Measurements from ENCODE around the gene GPSM3.
"Not testable (repeated sequence)": the region's sequence is repeated elsewhere in the genome, so short reads cannot be mapped to it uniquely, and the experiment has no call there.

The GPSM3 gene

DNA sequence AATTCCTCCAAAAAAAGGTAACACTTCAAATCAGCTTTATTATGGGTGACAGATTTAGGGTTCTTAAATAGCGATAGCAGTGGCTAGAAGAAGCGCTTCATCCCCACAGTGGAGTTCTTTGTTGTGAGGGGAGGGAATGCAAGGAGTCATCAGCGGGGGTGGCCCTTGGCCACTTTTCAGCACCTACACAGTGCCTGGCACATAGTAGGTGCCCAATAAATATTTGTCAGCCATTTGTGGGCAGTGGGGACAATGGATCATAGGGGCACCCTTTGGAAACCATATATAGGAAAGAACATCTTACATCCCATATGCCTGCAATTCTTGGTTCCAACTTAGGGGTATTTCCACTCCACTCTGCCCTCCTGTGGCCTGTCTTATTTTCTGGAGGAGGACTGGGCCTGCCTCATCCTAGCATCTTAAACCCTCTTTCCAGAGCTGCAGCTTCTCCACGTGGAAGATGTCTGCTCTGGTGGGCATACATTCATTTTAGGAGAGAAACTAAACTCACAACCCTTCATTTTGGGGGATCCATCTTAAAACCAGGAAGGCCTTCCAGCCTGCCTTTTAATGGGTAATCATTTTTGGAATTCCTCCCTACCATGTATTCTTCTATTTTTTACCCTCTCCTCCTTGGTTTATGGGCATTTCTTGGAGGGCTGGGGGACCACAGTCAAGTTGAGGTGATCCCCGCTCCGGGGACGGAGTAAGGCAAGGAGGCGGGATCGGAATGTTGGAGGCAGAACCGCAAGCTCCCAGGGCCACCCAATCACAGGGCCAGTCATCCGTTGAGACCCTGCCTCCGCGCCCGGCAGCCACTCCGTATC lies 2.6 kb upstream of the GPSM3 start:
- Mint-ChIP-seq H3K27ac (peak overlapping the region; percentile 93), H3K4me1 (peaks cover 49% of the 10 kb centered on the region), H3K27me3 (no peaks in the 10 kb centered on the region), H3K4me3 (peak overlapping the region; percentile 93), H3K36me3 (ENCODE audit: low read depth) (peaks cover 1% of the 10 kb centered on the region), H3K9me3 (no peaks in the 10 kb centered on the region)
- DNase-seq, result peak; percentile 41
- ATAC-seq, result no peak

DNA sequence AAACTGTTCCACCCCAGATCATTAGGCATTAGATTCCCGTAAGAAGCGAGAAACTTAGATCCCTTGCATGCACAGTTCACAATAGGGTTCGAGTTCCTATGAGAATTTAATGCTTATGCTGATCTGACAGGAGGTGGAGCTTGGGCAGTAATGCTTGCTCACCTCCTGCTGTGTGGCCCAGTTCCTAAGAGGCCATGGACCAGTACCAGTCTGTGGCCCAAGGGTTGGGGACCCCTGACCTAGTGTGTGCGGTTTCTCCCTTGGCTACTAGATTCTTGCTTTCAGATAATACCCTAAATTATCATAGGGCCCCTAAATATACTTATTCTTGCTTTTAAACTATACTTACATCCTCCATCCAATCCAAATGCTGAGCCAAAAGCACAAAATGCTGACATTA lies 1.9 kb upstream of the GPSM3 start:
- Mint-ChIP-seq H3K27ac (peak overlapping the region; percentile 93), H3K9me3 (no peaks in the 10 kb centered on the region), H3K4me3 (peak overlapping the region; percentile 93), H3K36me3 (ENCODE audit: low read depth) (peaks cover 1% of the 10 kb centered on the region), H3K27me3 (no peaks in the 10 kb centered on the region), H3K4me1 (peaks cover 49% of the 10 kb centered on the region)
- no peak for DNase-seq
- ATAC-seq, result no peak

DNA sequence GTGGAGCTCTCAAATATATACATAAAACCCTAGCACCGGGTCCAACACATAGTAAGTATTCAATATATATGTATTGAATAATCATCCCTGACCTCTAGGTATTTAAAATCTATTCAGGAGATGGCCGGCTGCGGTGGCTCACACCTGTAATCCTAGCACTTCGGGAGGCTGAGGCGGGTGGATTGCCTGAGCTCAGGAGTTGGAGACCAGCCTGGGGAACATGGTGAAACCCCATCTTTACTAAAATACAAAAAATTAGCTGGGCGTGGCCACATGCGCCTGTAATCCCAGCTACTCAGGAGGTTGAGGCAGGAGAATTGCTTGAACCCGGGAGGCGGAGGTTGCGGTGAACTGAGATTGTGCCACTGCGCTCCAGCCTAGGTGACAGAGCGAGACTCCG lies 653 bp upstream of the GPSM3 start:
- peak overlapping the region; percentile 88 for H3K4me3 Mint-ChIP-seq

DNA sequence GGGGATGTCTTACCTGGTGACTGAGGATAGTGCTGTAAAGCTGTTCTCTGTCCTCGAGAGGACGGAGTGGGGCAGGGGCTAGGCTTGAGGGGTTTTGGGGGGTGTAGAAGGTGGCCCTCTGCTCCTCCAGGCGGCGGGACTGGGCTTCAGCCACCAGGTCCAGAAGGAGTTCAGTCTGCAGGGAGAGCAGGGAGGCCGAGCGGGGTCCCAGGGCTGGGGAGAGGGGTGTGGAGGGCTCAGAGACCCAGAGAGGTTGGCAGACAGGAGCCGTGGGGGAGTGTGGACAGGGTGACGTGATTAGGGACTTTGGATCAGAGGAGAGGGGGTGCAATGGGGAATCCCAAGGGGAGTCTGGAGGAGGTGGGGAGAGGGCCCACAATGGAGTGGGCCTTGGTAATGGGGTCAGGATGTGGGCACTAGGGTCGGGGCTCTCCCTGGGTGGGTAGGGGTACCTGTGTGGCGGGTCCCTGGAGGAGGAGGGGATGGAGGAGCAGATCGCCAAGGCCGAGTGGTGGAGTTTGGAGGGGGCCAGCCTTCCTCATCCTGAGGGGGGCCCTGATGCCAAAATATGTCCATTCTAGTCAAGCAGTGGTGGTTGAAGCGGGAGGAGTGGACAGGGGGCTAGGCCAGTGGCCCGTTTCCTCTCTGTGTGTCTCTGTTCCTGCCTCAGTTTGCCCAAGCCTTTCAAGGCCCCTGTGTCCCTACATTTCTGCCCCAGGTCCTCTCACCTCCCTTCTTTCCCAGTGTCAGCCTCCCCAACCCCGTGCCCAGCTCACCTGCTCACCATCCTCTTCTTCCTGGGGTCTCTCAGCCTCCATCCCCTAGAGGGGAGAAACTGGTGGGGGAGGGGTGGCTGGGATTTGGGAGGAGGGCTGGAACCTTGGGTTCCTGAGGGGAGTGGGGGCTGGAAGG lies 491 bp downstream of the GPSM3 start:
- DNase-seq, result no peak
- no peak for ATAC-seq

More for the DNA sequence above, 653 bp upstream of the GPSM3 start:
- not testable (repeated sequence) for ATAC-seq; H3K27me3 Mint-ChIP-seq; DNase-seq; H3K9me3 Mint-ChIP-seq; H3K36me3 Mint-ChIP-seq (ENCODE audit: low read depth)
- peak overlapping the region; percentile 94 for H3K27ac Mint-ChIP-seq
- peaks cover 60% of the 10 kb centered on the region for H3K4me1 Mint-ChIP-seq

DNA sequence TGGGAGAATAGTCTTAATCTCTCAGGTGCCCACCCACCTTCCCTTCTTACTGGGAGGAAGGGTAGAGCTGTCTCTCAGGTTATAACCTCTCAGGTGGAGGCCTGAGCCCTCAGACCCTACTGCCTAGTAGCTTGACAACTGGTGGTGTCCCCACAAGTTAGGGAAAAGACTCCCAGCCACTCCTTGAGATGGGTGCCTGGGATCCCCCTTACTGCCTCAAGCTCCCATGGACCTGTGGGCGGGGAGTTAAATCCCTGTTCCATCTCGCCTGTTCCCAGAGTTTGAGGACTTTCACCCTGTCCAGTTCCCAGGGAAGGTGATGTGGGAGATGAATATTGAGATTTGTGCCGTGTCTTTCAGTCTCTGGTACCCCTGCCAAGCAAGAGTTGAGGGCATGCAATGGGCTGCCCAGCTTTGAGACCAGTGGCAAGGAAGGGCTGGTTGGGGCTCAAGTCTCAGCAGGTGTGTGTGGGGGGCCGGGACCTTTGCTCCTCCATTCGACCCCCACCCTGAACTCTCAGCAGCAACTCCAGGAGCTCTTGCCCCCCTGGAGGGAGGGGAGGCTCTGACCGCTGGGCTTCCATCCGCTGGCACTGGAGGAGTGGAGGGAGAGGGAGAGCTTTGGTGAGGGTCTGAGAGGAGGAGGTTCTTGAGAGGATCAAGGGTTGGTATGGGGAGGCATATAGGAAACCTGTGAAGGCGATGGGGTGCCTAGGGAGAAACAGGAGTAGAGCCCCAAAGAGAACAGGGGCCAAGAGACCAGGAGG lies 1.3 kb downstream of the GPSM3 start:
- H3K4me3 Mint-ChIP-seq, result peak overlapping the region; percentile 88
- peaks cover 71% of the 10 kb centered on the region for H3K4me1 Mint-ChIP-seq
- no peaks in the 10 kb centered on the region for H3K9me3 Mint-ChIP-seq
- DNase-seq (no peak), ATAC-seq (no peak)
- peaks cover 22% of the 10 kb centered on the region for H3K36me3 Mint-ChIP-seq (ENCODE audit: low read depth)
- peak overlapping the region; percentile 94 for H3K27ac Mint-ChIP-seq
- H3K27me3 Mint-ChIP-seq, result no peaks in the 10 kb centered on the region

More for the DNA sequence above, 491 bp downstream of the GPSM3 start:
- Mint-ChIP-seq H3K9me3 (no peaks in the 10 kb centered on the region), H3K4me1 (peaks cover 70% of the 10 kb centered on the region), H3K4me3 (peak overlapping the region; percentile 88), H3K36me3 (ENCODE audit: low read depth) (peaks cover 13% of the 10 kb centered on the region), H3K27ac (peak overlapping the region; percentile 94), H3K27me3 (no peaks in the 10 kb centered on the region)

DNA sequence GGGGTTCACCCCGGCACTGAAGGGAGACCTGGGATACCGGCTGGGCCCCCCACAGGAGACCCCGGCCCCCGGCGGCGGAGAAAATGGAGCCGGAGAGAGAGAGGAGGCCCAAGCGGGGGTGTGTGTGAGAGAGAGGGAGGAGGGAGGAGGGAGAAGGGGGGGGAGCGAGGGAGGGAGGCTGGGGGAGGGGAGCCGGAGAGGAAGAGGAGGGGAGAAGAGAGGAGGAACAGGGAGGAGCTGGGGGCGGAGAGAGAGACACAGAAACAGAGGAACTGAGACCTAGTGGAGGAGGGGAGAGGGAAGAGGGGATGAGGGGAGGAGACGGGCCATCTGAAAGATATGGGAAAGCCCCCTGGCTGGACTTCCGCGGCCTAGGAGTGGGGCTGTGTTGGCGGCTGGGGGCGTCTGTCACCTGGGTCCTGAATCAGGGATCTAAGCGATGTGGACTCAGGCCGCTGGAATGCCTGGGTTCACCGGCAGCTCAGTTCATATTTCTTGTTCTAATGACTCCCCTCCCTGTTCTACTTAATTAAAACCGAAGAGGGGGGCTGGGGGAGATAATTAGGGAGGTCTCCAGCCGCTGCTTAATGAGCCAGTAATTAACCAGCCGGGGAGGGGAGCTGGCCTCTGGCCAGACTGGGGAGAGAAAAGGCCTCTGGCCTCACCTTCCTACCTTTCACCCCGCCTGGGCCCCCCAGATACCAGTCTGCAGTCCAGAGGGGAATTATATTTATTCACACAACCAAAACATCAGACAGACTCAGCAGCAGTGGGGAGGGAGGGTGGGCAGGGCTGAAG lies 2.2 kb downstream of the GPSM3 start, which contains the start of gene PBX2:
PBX2 (minus strand) TSS at position 149 of the 798 bp plus-strand sequence. CDS start 287 bp downstream, outside the sequence.
- H3K4me1 Mint-ChIP-seq, result peaks cover 77% of the 10 kb centered on the region
- H3K27me3 Mint-ChIP-seq, result no peaks in the 10 kb centered on the region
- peak within 1 kb of the TSS; percentile 94 for H3K27ac Mint-ChIP-seq
- H3K4me3 Mint-ChIP-seq, result peak within 1 kb of the TSS; percentile 88
- peak; percentile 56 for ATAC-seq
- no peaks in the 10 kb centered on the region for H3K9me3 Mint-ChIP-seq
- peaks cover 29% of the 10 kb centered on the region for H3K36me3 Mint-ChIP-seq (ENCODE audit: low read depth)
- peak; percentile 87 for DNase-seq

DNA sequence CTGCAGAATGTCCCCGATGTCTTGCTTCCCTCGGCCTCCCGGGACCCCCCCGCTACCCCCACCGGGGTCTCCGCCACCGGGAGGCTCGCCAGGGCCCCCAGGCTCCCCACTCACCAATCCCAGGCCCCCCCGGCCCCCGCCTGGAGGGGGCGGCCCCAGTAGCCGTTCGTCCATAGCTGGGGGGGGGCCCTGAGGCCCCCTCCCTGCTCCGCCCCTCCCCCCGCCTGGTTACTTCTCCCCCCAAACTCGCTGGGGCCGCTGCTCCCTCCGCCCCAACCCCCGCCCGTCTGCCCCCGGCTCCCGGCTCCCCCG lies 2.7 kb downstream of the GPSM3 start:
- peaks cover 73% of the 10 kb centered on the region for H3K4me1 Mint-ChIP-seq
- H3K27ac Mint-ChIP-seq, result peak overlapping the region; percentile 90
- H3K4me3 Mint-ChIP-seq, result peak overlapping the region; percentile 88
- H3K36me3 Mint-ChIP-seq (ENCODE audit: low read depth), result peaks cover 29% of the 10 kb centered on the region
- no peaks in the 10 kb centered on the region for H3K27me3 Mint-ChIP-seq
- no peak for DNase-seq
- ATAC-seq, result no peak
- no peaks in the 10 kb centered on the region for H3K9me3 Mint-ChIP-seq

DNA sequence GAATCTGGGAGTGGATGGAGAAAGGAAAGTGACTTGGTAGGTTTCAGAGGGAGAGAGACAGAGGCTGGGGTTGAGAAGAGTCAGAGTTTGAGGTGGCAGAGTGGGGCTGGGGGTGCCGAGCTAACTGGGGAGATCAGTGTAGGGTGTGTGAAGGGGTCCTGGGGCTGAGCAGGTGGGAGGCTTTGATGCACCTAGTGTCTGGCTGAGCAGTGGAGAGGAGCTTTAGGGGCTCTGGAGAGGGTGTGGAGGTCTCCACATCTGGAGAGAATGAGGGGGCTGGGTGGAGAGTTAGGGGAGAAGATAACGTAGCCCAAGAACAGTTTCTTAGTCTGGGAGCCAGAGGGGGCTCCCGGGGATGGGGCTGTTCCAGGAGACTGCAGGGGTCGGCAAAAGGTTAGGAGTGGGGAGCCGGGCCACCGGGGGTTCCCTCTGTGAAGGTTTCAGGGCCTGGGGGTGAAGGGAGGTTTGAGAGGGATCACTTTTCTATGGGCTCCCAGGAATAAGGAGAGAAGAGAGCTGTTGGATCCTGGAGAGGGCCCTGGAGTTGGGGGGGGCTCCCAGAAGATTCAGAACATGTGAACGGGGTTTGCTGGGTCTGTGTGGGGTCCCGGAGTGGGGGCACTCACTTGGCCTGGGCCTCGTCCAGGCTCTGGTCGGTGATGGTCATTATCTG lies 3.2 kb downstream of the GPSM3 start:
- Mint-ChIP-seq H3K4me3 (peak overlapping the region; percentile 87), H3K27ac (peak overlapping the region; percentile 90), H3K36me3 (ENCODE audit: low read depth) (peaks cover 29% of the 10 kb centered on the region), H3K27me3 (no peaks in the 10 kb centered on the region), H3K9me3 (no peaks in the 10 kb centered on the region), H3K4me1 (peaks cover 68% of the 10 kb centered on the region)
- ATAC-seq (no peak), DNase-seq (no peak)

DNA sequence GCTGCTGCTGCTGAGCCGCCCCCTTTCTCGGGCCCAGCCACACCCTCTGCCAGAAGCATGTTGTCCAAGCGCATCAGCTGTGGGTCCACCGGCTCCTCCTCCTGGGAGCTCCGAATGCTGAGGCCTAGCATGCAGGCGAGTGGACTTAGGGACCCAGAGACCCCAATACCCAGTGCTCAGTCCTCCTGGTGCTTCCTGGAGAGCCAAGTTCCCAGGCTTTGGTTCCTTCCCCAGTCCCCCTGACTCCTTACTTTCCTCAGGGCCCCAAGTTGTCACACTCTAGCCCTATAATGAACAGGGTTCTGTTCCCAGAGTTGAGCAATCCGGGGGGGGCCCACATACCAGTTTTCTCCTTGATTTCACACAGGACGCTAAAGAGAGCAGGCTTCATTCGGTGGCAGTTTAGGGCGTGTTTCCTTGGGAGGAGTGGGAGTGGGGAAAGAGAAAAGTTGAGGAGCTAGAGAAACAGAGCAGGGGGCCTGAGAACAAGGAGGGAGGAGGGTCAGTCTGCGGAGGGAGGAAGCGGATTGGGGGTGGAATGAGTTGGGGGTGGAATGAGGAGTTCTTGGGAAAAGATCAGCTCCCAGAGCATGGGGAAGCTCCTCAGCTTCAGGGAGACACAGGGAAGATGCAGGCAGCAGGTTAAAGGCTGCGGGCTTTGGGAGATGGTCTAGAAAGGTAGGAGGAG lies 3.9 kb downstream of the GPSM3 start:
- Mint-ChIP-seq H3K4me3 (peak overlapping the region; percentile 87), H3K4me1 (peaks cover 61% of the 10 kb centered on the region), H3K9me3 (no peaks in the 10 kb centered on the region), H3K36me3 (ENCODE audit: low read depth) (peaks cover 29% of the 10 kb centered on the region), H3K27me3 (no peaks in the 10 kb centered on the region), H3K27ac (peak overlapping the region; percentile 90)
- ATAC-seq (no peak), DNase-seq (no peak)

DNA sequence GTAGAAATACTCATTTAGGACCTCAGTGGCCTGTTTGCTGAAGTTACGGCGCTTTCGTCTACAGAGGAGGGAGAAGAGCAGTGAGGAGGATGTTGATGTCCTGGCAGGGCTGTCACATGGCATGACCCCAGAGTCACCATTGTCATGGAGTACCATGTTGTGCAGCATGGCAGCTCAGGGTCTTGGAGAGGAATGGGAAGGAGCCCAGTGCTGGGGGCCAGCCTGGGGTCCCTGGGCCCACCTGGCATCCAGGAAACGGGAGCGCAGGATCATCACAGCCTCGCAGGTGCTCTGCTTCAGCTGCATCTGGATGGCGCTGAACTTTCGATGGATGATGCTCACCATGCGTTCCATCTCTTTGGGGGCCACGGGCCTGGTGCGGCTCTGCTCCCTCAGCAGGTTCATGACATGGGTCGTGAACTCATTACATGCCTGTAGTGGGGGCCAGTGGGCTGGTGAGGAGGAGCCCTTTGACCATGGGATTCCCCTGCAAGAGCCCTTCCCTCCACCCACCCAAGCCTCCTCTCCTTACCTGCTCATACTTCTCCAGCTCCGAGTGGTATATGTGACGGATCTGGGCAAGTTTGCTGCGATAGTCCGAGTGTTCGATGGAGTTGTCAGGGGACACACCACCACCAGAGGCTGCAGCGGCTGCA lies 4.6 kb downstream of the GPSM3 start:
- not testable (repeated sequence) for DNase-seq, H3K9me3 Mint-ChIP-seq, ATAC-seq, H3K27me3 Mint-ChIP-seq
- Mint-ChIP-seq H3K4me3 (peak overlapping the region; percentile 50), H3K4me1 (peaks cover 61% of the 10 kb centered on the region), H3K36me3 (ENCODE audit: low read depth) (peaks cover 29% of the 10 kb centered on the region), H3K27ac (peak overlapping the region; percentile 87)

DNA sequence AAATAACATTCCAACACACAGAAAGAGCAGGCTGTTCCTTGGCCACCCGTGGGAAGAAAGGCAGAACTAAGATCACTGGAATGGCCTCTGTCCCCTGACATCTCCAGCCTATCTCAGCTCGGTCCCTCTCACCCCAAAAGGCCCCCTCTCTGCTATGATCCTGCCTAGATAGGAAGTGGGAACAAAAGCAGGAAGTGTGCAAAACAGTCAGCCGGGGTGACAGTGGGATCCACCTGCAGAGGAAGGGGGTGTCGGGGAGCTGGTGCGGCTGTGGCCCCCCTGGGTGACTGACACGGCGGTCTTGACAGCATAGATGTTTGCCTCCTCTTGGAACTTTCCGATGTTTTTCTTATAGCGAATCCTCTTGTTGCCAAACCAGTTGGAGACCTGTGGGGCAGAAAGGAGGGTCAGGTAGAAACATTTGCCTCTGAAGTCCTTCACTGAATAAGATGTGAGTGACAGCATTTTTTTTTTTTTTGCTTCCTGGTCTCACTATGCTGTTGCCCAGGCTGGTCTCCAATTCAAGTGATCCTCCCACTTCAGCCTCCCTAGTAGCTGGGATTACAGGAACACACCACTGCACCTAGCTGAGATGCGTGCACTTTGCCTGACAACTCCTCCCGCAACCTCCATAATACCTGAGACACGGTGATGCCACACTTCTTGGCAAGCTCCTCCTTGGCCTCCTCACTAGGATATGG lies 5.3 kb downstream of the GPSM3 start:
- ATAC-seq (no peak), DNase-seq (no peak)
- Mint-ChIP-seq H3K4me3 (peak overlapping the region; percentile 50), H3K4me1 (peaks cover 62% of the 10 kb centered on the region), H3K27ac (peak overlapping the region; percentile 87), H3K9me3 (no peaks in the 10 kb centered on the region), H3K36me3 (ENCODE audit: low read depth) (peaks cover 32% of the 10 kb centered on the region), H3K27me3 (no peaks in the 10 kb centered on the region)

All from activated naive CD8-positive, alpha-beta T cell treated with anti-CD3 and anti-CD28 coated beads, Interleukin-2, amount 50 U/mL, for 24 hours (primary cell).